ENCODE measurements around the gene LRP5.

DNA sequence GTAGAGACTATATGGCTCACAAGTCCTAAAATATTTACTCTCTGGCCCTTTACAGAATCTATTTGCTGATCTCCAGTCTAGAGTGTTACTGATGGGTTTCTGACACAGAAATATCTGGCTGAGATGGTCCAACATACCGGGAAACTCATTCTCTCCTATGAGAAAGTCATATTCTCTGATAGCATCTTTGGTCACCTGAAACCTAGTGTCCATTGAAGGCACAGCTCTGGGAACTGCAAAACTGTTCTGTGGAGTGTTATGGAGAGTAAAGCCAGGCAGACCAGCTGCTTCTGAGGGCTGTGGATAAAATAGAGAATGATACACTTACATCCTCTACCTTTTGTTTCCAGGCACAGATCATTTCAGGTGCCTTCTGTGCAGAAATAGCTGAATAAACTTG lies 38.1 kb upstream of the LRP5 start:
- TF ChIP-seq POLR2A (IDR thresholded peaks at IDR 0.05) (no peak), POLR2AphosphoS5 (IDR thresholded peaks at IDR 0.05) (no peak), EP300 (IDR thresholded peaks at IDR 0.05) (no peak)
- TF ChIP-seq, protein P1, sequence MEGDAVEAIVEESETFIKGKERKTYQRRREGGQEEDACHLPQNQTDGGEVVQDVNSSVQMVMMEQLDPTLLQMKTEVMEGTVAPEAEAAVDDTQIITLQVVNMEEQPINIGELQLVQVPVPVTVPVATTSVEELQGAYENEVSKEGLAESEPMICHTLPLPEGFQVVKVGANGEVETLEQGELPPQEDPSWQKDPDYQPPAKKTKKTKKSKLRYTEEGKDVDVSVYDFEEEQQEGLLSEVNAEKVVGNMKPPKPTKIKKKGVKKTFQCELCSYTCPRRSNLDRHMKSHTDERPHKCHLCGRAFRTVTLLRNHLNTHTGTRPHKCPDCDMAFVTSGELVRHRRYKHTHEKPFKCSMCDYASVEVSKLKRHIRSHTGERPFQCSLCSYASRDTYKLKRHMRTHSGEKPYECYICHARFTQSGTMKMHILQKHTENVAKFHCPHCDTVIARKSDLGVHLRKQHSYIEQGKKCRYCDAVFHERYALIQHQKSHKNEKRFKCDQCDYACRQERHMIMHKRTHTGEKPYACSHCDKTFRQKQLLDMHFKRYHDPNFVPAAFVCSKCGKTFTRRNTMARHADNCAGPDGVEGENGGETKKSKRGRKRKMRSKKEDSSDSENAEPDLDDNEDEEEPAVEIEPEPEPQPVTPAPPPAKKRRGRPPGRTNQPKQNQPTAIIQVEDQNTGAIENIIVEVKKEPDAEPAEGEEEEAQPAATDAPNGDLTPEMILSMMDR (IDR thresholded peaks at IDR 0.05), result no peak
